Measurements from ENCODE around the gene CRIP2.

Gene CRIP2

DNA sequence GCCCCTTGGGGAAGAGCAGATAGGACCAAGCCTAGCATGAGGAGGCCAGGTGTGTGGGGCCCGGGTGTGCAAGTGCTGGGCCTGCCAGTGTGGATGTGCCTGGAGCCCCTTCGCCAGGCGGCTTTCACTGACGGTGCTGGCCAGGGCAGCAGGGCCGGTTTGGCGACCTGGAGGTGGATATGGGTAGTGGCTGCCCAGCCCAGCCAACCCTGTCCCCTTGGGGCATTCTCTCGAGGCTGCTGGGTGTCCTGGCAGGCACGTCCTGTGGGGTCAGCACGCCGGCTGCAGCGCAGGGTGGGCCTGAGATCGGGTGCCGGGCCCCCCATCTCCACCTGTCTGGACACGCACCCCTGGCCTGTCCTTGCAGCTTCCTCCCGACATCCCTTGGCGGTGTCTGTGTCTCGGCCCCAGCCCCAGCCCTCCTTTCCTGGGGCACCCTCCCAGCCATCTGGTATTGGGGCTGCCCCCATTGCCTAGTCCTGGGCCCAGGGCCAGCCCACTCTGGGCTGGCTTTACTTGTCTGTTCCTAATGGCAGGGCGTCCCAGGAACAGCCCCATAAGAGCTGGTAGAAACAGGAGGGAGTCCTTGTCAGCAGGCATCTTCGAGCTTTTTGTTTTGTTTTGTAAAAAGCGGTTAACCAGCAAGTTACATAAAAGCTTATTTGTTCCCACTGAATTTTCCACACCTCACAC lies 7.2 kb upstream of the CRIP2 start:
- TF ChIP-seq, protein P1, sequence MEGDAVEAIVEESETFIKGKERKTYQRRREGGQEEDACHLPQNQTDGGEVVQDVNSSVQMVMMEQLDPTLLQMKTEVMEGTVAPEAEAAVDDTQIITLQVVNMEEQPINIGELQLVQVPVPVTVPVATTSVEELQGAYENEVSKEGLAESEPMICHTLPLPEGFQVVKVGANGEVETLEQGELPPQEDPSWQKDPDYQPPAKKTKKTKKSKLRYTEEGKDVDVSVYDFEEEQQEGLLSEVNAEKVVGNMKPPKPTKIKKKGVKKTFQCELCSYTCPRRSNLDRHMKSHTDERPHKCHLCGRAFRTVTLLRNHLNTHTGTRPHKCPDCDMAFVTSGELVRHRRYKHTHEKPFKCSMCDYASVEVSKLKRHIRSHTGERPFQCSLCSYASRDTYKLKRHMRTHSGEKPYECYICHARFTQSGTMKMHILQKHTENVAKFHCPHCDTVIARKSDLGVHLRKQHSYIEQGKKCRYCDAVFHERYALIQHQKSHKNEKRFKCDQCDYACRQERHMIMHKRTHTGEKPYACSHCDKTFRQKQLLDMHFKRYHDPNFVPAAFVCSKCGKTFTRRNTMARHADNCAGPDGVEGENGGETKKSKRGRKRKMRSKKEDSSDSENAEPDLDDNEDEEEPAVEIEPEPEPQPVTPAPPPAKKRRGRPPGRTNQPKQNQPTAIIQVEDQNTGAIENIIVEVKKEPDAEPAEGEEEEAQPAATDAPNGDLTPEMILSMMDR (IDR thresholded peaks at IDR 0.05; ENCODE audit: control insufficient read depth, insufficient read depth, low read depth, low read length, missing control alignments) = no peak
- DNase-seq (ENCODE audit: low read depth) = no peak
- no peak overlapping the region for H3K4me3 ChIP-seq (ENCODE audit: control insufficient read depth, low read depth, low read length)

DNA sequence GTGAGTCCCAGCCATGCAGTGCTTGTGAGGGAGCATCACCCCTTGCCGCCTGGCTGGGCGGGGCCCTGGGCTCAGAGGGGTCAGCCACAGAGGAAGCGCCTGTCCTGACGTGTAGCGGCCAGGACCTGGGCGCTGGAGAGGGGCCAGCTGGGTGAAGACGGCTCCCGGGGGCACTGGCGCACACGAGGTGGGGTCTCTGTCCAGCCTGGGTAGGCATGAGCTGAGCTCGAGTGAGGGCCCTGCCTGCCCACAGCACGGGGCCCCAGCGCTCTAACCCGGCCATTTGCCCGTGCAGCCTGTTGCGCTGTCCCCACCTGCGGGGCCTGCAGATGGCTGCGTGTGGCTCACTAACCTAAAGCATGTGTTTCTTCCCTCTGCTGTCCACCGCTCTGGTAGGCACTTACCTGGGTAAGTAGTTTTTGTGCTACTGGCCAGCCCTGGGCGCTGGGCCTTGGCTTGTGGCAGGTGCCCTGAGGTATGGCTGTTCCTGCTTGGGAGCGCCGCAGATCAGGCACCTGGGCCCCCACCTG lies 6.6 kb upstream of the CRIP2 start:
- no peak for DNase-seq (ENCODE audit: low read depth)
- H3K4me3 ChIP-seq (ENCODE audit: control insufficient read depth, low read depth, low read length) = no peak overlapping the region
- TF ChIP-seq, protein P1 (IDR thresholded peaks at IDR 0.05; ENCODE audit: control insufficient read depth, insufficient read depth, low read depth, low read length, missing control alignments) = no peak

- DNase-seq (ENCODE audit: low read depth) = no peak
- H3K4me3 ChIP-seq (ENCODE audit: control insufficient read depth, low read depth, low read length) = no peak overlapping the region
Measured at GRCh38 chr14:105468621-105469241, 5.9 kb upstream of the CRIP2 start.

DNA sequence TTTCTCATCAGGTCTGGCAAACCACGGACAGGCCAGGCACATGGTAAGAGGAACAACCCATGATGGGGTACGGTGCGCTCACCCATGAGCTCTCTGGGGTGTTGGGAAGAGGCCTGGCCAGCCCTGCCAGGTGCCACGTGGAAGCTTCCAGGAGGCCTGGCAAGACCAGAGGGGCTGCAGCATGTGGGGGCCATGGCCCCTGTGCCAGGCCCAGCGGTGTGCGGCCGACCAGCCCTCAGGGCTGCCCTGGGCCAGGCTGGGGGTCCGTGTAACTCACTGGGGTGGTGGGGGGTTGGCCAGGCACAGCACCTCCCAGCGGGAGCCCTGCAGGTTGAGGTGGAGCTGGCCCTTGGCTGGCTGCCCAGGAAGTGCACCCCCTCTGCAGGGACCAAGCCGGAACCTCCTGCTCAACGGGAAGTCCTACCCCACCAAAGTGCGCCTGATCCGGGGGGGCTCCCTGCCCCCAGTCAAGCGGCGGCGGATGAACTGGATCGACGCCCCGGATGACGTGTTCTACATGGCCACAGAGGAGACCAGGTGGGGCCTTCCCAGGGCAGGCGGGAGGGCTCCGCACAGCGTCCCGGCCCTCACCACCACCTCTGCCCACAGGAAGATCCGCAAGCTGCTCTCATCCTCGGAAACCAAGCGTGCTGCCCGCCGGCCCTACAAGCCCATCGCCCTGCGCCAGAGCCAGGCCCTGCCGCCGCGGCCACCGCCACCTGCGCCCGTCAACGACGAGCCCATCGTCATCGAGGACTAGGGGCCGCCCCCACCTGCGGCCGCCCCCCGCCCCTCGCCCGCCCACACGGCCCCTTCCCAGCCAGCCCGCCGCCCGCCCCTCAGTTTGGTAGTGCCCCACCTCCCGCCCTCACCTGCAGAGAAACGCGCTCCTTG lies 4.9 kb upstream of the CRIP2 start:
- H3K4me3 ChIP-seq (ENCODE audit: control insufficient read depth, low read depth, low read length) = no peak overlapping the region
- no peak for DNase-seq (ENCODE audit: low read depth)
- TF ChIP-seq, protein P1 (IDR thresholded peaks at IDR 0.05; ENCODE audit: control insufficient read depth, insufficient read depth, low read depth, low read length, missing control alignments) = no peak

More at GRCh38 chr14:105468621-105469241, 5.9 kb upstream of the CRIP2 start:
- TF ChIP-seq, protein P1 (IDR thresholded peaks at IDR 0.05; ENCODE audit: control insufficient read depth, insufficient read depth, low read depth, low read length, missing control alignments) = no peak

GRCh38 chr14:105470350-105471296 lies 4.0 kb upstream of the CRIP2 start:
- TF ChIP-seq, protein P1 (IDR thresholded peaks at IDR 0.05; ENCODE audit: control insufficient read depth, insufficient read depth, low read depth, low read length, missing control alignments) = no peak
- no peak for DNase-seq (ENCODE audit: low read depth)

More at GRCh38 chr14:105470350-105471296, 4.0 kb upstream of the CRIP2 start:
- H3K4me3 ChIP-seq (ENCODE audit: control insufficient read depth, low read depth, low read length) = no peak overlapping the region
